A673 (cell line): Measurements from ENCODE around the gene LMO7. TPM values are rescaled to one million over a fixed set of nuclear protein-coding genes. Genes with fewer than 3 reads are reported as not detected.

ENCODE experiments used
- BruUV-seq: library from RNA; stranded (reverse); fragments of 400-500 nt; replicated peaks from 2 replicates; lab custom pipeline; 2021; lab: Mats Ljungman, UMichigan
- CTCF ChIA-PET: fragments of 300-600 bp; sonication (Branson Sonifier 250); formaldehyde crosslinking; loops from one replicate; lab custom pipeline; 2022; ENCODE audit warnings: antibody characterized with exemption; lab: Charles Lee
- POLR2A ChIA-PET: fragments of 300-600 bp; sonication (Branson Sonifier 250); formaldehyde crosslinking; loops from one replicate; lab custom pipeline; 2022; ENCODE audit warnings: antibody characterized with exemption; ENCODE audit not compliant: low non-redundant PET; lab: Charles Lee
- DNase-seq: peaks from one replicate; pipeline ENCODE4 v3.0.0-alpha.2; 2015; ENCODE audit warnings: low spot score
- H3K27ac ChIP-seq: fragments of 200-600 bp; sonication (generic); 2 replicates; pipeline ENCODE4 v1.5.1; 2016; ENCODE audit warnings: mixed run types, low read depth, mild to moderate bottlenecking, mixed read lengths, antibody characterized with exemption, low read length; ENCODE audit not compliant: poor library complexity, severe bottlenecking
- H3K27me3 ChIP-seq: fragments of 200-600 bp; sonication (generic); replicated peaks from 2 replicates; pipeline ENCODE4 v1.6.1; 2017; ENCODE audit warnings: mixed run types, low read depth, mild to moderate bottlenecking, mixed read lengths, antibody characterized with exemption, low read length; ENCODE audit not compliant: insufficient read depth, poor library complexity
- H3K36me3 ChIP-seq: fragments of 200-600 bp; sonication (generic); 2 replicates; pipeline ENCODE4 v1.6.1; 2016; ENCODE audit warnings: mixed run types, mild to moderate bottlenecking, mixed read lengths, antibody characterized with exemption, low read length; ENCODE audit not compliant: insufficient read depth, poor library complexity, severe bottlenecking
- H3K4me1 ChIP-seq: fragments of 200-600 bp; sonication (generic); 2 replicates; pipeline ENCODE4 v1.6.1; 2017; ENCODE audit warnings: mixed run types, mild to moderate bottlenecking, mixed read lengths, antibody characterized with exemption, low read length; ENCODE audit not compliant: insufficient read depth, poor library complexity, severe bottlenecking
- H3K4me3 ChIP-seq: fragments of 200-600 bp; sonication (generic); 2 replicates; pipeline ENCODE4 v1.5.1; 2016; ENCODE audit warnings: low read depth, mixed run types, mild to moderate bottlenecking, mixed read lengths, low read length; ENCODE audit not compliant: poor library complexity, severe bottlenecking
- H3K9me3 ChIP-seq: fragments of 200-600 bp; sonication (generic); 2 replicates; pipeline ENCODE4 v1.6.1; 2016; ENCODE audit warnings: mixed run types, low read depth, mild to moderate bottlenecking, mixed read lengths, antibody characterized with exemption, low read length; ENCODE audit not compliant: poor library complexity, severe bottlenecking
- CTCF ChIP-seq: fragments of 300-800, 200-600 bp; sonication (generic); conservative IDR thresholded peaks from 2 replicates; pipeline ENCODE4 v1.5.1; 2017; ENCODE audit warnings: low read depth, mild to moderate bottlenecking, antibody characterized with exemption, low read length, moderate library complexity, mixed read lengths
- EZH2 ChIP-seq: fragments of 200-600 bp; sonication (generic); IDR thresholded peaks from 2 replicates; pipeline ENCODE4 v1.6.1; 2017; ENCODE audit warnings: borderline replicate concordance, low read depth, mild to moderate bottlenecking, mixed read lengths, antibody characterized with exemption, low read length; ENCODE audit not compliant: poor library complexity, severe bottlenecking
- intact Hi-C: fragments of 100-400 bp; cut with micrococcal nuclease; formaldehyde crosslinking; loops from one replicate; pipeline ENCODE4 v1.10.0; 2022; ENCODE audit not compliant: unreplicated experiment
- total RNA-seq: library from RNA; stranded (reverse); gene quantifications from 2 replicates; pipeline ENCODE4 v1.2.3, GENCODE V29; 2021

The LMO7 gene
- total RNA-seq, 1 experiment from 2014 or later, result 20.3 TPM

- Histone ChIP-seq H3K4me3 (no peak overlapping the region), H3K27me3 (no peaks in the 10 kb centered on the region), H3K4me1 (no peaks in the 10 kb centered on the region), H3K27ac (no peak overlapping the region), H3K9me3 (no peaks in the 10 kb centered on the region), H3K36me3 (no peaks in the 10 kb centered on the region)
- TF ChIP-seq EZH2, result no peak
- TF ChIP-seq CTCF, result no peak
- ChIA-PET POLR2A (no interaction called here), CTCF (no interaction called here)
- no peak for DNase-seq
- intact Hi-C loops, result loop anchor here (5.0 kb wide), 1 partner anchor 104 kb away; no protein-coding TSS in a partner anchor
- BruUV-seq, result no TSS peak
These were observed 165.3 kb downstream of the LMO7 start for GRCh38 chr13:75801388-75801945.

- no peaks in the 10 kb centered on the region for H3K27me3 ChIP-seq
- ChIA-PET POLR2A (no interaction called here), CTCF (no interaction called here)
- H3K4me1 ChIP-seq, result no peaks in the 10 kb centered on the region
- no peak overlapping the region for H3K27ac ChIP-seq
- TF ChIP-seq EZH2 (no peak), CTCF (no peak)
- H3K9me3 ChIP-seq, result no peaks in the 10 kb centered on the region
- no TSS peak for BruUV-seq
- no peaks in the 10 kb centered on the region for H3K36me3 ChIP-seq
- no peak overlapping the region for H3K4me3 ChIP-seq
- DNase-seq, result no peak
- intact Hi-C loops, result loop anchor here (5.0 kb wide), 1 partner anchor 105 kb away; no protein-coding TSS in a partner anchor
These were observed 166.0 kb downstream of the LMO7 start for GRCh38 chr13:75802161-75802560.

GRCh38 chr13:75803164-75803611, 167.1 kb downstream of the LMO7 start:
- Histone ChIP-seq H3K9me3 (no peaks in the 10 kb centered on the region), H3K27ac (no peak overlapping the region), H3K27me3 (no peaks in the 10 kb centered on the region), H3K4me3 (no peak overlapping the region), H3K36me3 (no peaks in the 10 kb centered on the region), H3K4me1 (no peaks in the 10 kb centered on the region)
- ChIA-PET POLR2A (no interaction called here), CTCF (interaction anchor here (0.6 kb wide), 1 partner anchor 107 kb away, joined by 3 read pairs; no protein-coding TSS in a partner anchor)
- intact Hi-C loops, result loop anchor here (5.0 kb wide), 1 partner anchor 106 kb away; no protein-coding TSS in a partner anchor
- no peak for DNase-seq
- no TSS peak for BruUV-seq
- TF ChIP-seq EZH2 (no peak), CTCF (no peak)
